Nephron (organoid): ENCODE data around the gene COG2.

Experiments
- H3K27ac Mint-ChIP-seq, 3 experiments: 2 replicates each; pipeline ENCODE4 v1.8.0; 2020; ENCODE audit warnings: mixed read lengths in 3 of 3, mild to moderate bottlenecking in 2 of 3, moderate library complexity in 1 of 3
- H3K27me3 Mint-ChIP-seq: 2 replicates; pipeline ENCODE4 v1.8.0; 2021; ENCODE audit warnings: low read depth, mild to moderate bottlenecking, moderate library complexity, mixed read lengths
- H3K36me3 Mint-ChIP-seq: 2 replicates; pipeline ENCODE4 v1.8.0; 2020; ENCODE audit warnings: low read depth, mixed read lengths
- H3K4me1 Mint-ChIP-seq: 2 replicates; pipeline ENCODE4 v1.8.0; 2020; ENCODE audit warnings: mixed read lengths
- H3K4me3 Mint-ChIP-seq, 3 experiments: 2 replicates each; pipeline ENCODE4 v1.8.0; 2020; ENCODE audit warnings: mild to moderate bottlenecking in 3 of 3, mixed read lengths in 3 of 3, moderate library complexity in 2 of 3
- H3K9me3 Mint-ChIP-seq: 2 replicates; pipeline ENCODE4 v1.8.0; 2020; ENCODE audit warnings: mixed read lengths
- CTCF ChIP-seq, 3 experiments: fragments of 200-600 bp; sonication (generic); IDR thresholded peaks; one replicate each; pipeline ENCODE4 v1.5.0; 2021; ENCODE audit warnings: antibody characterized with exemption in 3 of 3; ENCODE audit not compliant: unreplicated experiment in 3 of 3

The COG2 gene

DNA sequence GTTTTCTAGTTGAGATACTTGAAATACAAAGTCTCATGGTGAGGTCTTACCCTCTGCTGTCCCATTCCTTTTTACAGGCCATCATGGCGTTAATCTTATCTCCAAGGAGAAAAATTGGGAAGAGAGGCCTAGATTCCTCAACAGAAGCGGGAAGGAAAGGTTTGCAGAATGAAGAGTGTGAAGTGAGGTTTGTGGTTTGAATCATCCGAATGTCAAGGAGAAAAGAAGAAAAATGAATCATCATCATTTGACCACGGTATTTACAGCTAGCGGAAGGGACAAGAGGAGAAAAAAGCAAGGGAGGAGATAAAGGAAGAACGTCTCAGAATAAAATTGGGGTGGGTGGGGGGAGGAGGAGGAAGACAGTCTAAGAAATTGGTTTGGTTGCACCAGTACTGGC, 935 bp upstream of the COG2 start:
- peaks cover 27% of the 10 kb centered on the region for H3K4me1 Mint-ChIP-seq
- no peaks in the 10 kb centered on the region for H3K9me3 Mint-ChIP-seq
- peak overlapping the region in 2 of 3 experiments; percentile 49 to 76 for H3K27ac Mint-ChIP-seq
- peaks cover 5% of the 10 kb centered on the region for H3K36me3 Mint-ChIP-seq
- H3K4me3 Mint-ChIP-seq: peak overlapping the region; percentile 96 to 97 (median 97)
- no peak for TF ChIP-seq CTCF (IDR thresholded peaks at IDR 0.05; ENCODE audit: unreplicated experiment in 3 of 3)
- peaks cover 16% of the 10 kb centered on the region for H3K27me3 Mint-ChIP-seq

GRCh38 chr1:230641900-230642262, 400 bp upstream of the COG2 start:
- Mint-ChIP-seq H3K36me3 (peaks cover 7% of the 10 kb centered on the region), H3K27me3 (peaks cover 11% of the 10 kb centered on the region)

GRCh38 chr1:230643908-230644307, 1.6 kb downstream of the COG2 start:
- Mint-ChIP-seq H3K4me1 (peaks cover 31% of the 10 kb centered on the region), H3K4me3 (peak overlapping the region; percentile 96 to 97 (median 97)), H3K27me3 (peaks cover 2% of the 10 kb centered on the region), H3K9me3 (no peaks in the 10 kb centered on the region), H3K27ac (peak overlapping the region in 1 of 3 experiments; percentile 96), H3K36me3 (peaks cover 10% of the 10 kb centered on the region)
- TF ChIP-seq CTCF (IDR thresholded peaks at IDR 0.05; ENCODE audit: unreplicated experiment in 3 of 3): no peak

More at GRCh38 chr1:230641900-230642262, 400 bp upstream of the COG2 start:
- Mint-ChIP-seq H3K4me1 (peaks cover 31% of the 10 kb centered on the region), H3K4me3 (peak overlapping the region; percentile 96 to 97 (median 97)), H3K9me3 (no peaks in the 10 kb centered on the region), H3K27ac (peak overlapping the region; percentile 49 to 89 (median 76))
- no peak for TF ChIP-seq CTCF (IDR thresholded peaks at IDR 0.05; ENCODE audit: unreplicated experiment in 3 of 3)

DNA sequence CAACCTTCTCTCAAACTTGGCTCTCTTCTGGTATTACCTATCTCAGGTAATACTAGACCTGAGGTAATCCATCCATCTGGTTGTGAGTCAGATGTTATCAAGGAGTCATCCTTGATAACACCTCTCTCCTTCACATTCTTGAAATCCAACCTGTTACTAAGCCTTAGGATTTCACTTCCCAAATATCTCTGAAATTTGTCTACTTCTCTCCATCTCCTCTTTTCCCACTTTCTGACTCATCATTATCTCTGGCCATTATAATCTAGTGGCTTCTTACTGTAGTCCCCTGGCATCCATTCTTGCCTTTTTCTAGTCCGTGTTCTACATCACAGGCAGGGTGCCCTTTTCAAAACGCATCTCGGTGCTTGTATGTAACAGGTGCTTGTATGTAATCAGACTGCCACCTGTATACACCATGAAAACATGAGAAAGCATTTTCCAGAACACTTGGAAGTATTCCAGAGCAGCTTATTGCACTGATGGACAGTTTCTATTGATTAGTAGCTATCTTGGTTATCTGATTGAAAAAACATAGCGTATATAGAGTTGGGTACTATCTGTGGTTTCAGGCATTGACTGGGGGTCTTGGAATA, 4.5 kb downstream of the COG2 start:
- Mint-ChIP-seq H3K27ac (no peak overlapping the region), H3K4me1 (peaks cover 25% of the 10 kb centered on the region), H3K27me3 (no peaks in the 10 kb centered on the region), H3K36me3 (peaks cover 28% of the 10 kb centered on the region), H3K4me3 (peak overlapping the region in 2 of 3 experiments; percentile 11 to 16), H3K9me3 (peaks cover 17% of the 10 kb centered on the region)
- no peak for TF ChIP-seq CTCF (IDR thresholded peaks at IDR 0.05; ENCODE audit: unreplicated experiment in 3 of 3)

GRCh38 chr1:230647321-230647720, 5.0 kb downstream of the COG2 start:
- no peaks in the 10 kb centered on the region for H3K27me3 Mint-ChIP-seq
- peaks cover 25% of the 10 kb centered on the region for H3K4me1 Mint-ChIP-seq
- peaks cover 22% of the 10 kb centered on the region for H3K9me3 Mint-ChIP-seq
- no peak overlapping the region for H3K27ac Mint-ChIP-seq
- H3K36me3 Mint-ChIP-seq: peaks cover 33% of the 10 kb centered on the region
- TF ChIP-seq CTCF (IDR thresholded peaks at IDR 0.05; ENCODE audit: unreplicated experiment in 3 of 3): no peak
- H3K4me3 Mint-ChIP-seq: no peak overlapping the region

DNA sequence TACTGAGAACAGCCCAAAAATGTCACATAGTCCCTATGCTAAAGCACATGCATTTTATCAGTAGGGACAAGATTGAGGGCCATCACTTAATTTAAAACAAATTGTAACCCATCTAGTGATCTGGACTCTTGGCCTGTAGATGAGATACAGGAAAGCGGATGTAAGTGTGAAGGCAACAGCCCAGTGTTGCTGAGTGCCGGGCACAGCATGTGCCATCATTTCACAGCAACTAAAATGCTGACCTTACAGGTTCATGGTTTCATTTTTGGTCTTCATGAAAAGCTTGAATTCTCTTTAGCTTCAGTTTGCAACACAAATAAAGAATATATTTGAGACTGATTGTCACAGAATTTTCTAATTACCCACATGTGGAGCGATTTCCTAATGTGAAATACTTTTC, 5.8 kb downstream of the COG2 start:
- H3K27ac Mint-ChIP-seq: no peak overlapping the region
- H3K4me1 Mint-ChIP-seq: peaks cover 25% of the 10 kb centered on the region

More for the DNA sequence above, 5.8 kb downstream of the COG2 start:
- Mint-ChIP-seq H3K36me3 (peaks cover 41% of the 10 kb centered on the region), H3K4me3 (no peak overlapping the region), H3K27me3 (no peaks in the 10 kb centered on the region), H3K9me3 (peaks cover 28% of the 10 kb centered on the region)
- TF ChIP-seq CTCF (IDR thresholded peaks at IDR 0.05; ENCODE audit: unreplicated experiment in 3 of 3): no peak
